Loucy (cell line): ENCODE results near the gene SOD3.

Experiments used
- H2AFZ ChIP-seq: fragments of 200-600 bp; sonication (generic); 2 replicates; pipeline ENCODE4 v1.6.0; 2016; ENCODE audit warnings: antibody characterized with exemption, mild to moderate bottlenecking, low read length, moderate library complexity
- H3F3A ChIP-seq: fragments of 200-600 bp; 2 replicates; pipeline ENCODE4 v1.6.0; 2016; ENCODE audit warnings: antibody characterized with exemption, low read depth, mild to moderate bottlenecking
- H3K27me3 ChIP-seq: fragments of 200-600 bp; sonication (generic); 2 replicates; pipeline ENCODE4 v1.6.1; 2014; ENCODE audit warnings: low read length, mild to moderate bottlenecking; ENCODE audit not compliant: insufficient read depth, poor library complexity, severe bottlenecking
- H3K36me3 ChIP-seq: fragments of 200-600 bp; sonication (generic); 2 replicates; pipeline ENCODE4 v1.6.1; 2016; ENCODE audit warnings: low read length; ENCODE audit not compliant: insufficient read depth
- H3K4me1 ChIP-seq: fragments of 200-600 bp; sonication (generic); 2 replicates; pipeline ENCODE4 v1.5.1; 2014; ENCODE audit warnings: low read length, mild to moderate bottlenecking; ENCODE audit not compliant: insufficient read depth, poor library complexity, severe bottlenecking
- H3K4me2 ChIP-seq: fragments of 200-600 bp; sonication (generic); 2 replicates; pipeline ENCODE4 v1.6.0; 2014; ENCODE audit warnings: antibody characterized with exemption, low read length, low read depth, mild to moderate bottlenecking; ENCODE audit not compliant: poor library complexity, severe bottlenecking
- H3K4me3 ChIP-seq: fragments of 200-600 bp; sonication (generic); 2 replicates; pipeline ENCODE4 v1.5.1; 2014; ENCODE audit warnings: low read length, mild to moderate bottlenecking, mixed read lengths; ENCODE audit not compliant: poor library complexity, severe bottlenecking
- H3K79me2 ChIP-seq: fragments of 200-600 bp; sonication (generic); 2 replicates; pipeline ENCODE4 v1.6.1; 2014; ENCODE audit warnings: low read length; ENCODE audit not compliant: insufficient read depth
- H3K9ac ChIP-seq: fragments of 200-600 bp; sonication (generic); 2 replicates; pipeline ENCODE4 v1.6.0; 2014; ENCODE audit warnings: mild to moderate bottlenecking, low read depth, low read length, moderate library complexity; ENCODE audit not compliant: poor library complexity, severe bottlenecking
- H3K9me2 ChIP-seq: fragments of 200-600 bp; sonication (generic); replicated peaks from 2 replicates; pipeline ENCODE4 v1.6.1; 2016; ENCODE audit warnings: low read depth, low read length, mixed read lengths
- H3K9me3 ChIP-seq: fragments of 200-600 bp; sonication (generic); 2 replicates; pipeline ENCODE4 v1.6.1; 2014; ENCODE audit warnings: mild to moderate bottlenecking, antibody characterized with exemption, low read length, low read depth; ENCODE audit not compliant: insufficient read depth
- H4K20me1 ChIP-seq: fragments of 200-600 bp; sonication (generic); 2 replicates; pipeline ENCODE4 v1.6.0; 2014; ENCODE audit warnings: antibody characterized with exemption, low read length, mild to moderate bottlenecking; ENCODE audit not compliant: insufficient read depth, poor library complexity, severe bottlenecking
- EZH2phosphoT487 ChIP-seq: fragments of 200-600 bp; IDR thresholded peaks from 2 replicates; pipeline ENCODE4 v1.6.1; 2018; ENCODE audit warnings: antibody characterized with exemption, mild to moderate bottlenecking, moderate library complexity, borderline replicate concordance
- TF ChIP-seq, protein P1 (sequence below): fragments of 200-600 bp; sonication (generic); conservative IDR thresholded peaks from 2 replicates; pipeline ENCODE4 v1.5.1; 2014; ENCODE audit warnings: mild to moderate bottlenecking, antibody characterized with exemption, low read length

Gene SOD3

DNA sequence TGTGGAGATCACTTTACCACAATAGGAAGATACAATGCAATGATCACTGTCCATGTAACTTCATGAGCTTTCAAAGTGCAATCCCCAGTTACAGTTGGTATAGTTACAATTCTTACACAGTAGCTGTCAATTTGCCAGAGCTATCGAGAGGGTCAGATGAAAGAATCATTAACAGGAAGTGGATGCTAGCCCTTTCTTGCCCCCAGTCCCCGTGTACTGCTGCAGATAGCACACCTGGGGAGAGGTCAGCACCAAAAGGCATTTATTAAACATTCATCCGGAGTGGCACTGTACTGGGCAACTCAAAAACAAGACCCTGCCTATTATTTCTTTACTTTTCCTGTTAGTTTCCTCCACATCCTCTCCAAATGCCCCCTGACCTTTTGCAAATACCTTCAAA lies 47.7 kb downstream of the SOD3 start:
- TF ChIP-seq EZH2phosphoT487, result no peak
- TF ChIP-seq, protein P1, sequence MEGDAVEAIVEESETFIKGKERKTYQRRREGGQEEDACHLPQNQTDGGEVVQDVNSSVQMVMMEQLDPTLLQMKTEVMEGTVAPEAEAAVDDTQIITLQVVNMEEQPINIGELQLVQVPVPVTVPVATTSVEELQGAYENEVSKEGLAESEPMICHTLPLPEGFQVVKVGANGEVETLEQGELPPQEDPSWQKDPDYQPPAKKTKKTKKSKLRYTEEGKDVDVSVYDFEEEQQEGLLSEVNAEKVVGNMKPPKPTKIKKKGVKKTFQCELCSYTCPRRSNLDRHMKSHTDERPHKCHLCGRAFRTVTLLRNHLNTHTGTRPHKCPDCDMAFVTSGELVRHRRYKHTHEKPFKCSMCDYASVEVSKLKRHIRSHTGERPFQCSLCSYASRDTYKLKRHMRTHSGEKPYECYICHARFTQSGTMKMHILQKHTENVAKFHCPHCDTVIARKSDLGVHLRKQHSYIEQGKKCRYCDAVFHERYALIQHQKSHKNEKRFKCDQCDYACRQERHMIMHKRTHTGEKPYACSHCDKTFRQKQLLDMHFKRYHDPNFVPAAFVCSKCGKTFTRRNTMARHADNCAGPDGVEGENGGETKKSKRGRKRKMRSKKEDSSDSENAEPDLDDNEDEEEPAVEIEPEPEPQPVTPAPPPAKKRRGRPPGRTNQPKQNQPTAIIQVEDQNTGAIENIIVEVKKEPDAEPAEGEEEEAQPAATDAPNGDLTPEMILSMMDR, result no peak
- no peaks in the 10 kb centered on the region for H3K36me3 ChIP-seq
- H3K9ac ChIP-seq, result no peak overlapping the region
- no peaks in the 10 kb centered on the region for H4K20me1 ChIP-seq
- no peak overlapping the region for H2AFZ ChIP-seq
- H3K9me3 ChIP-seq, result no peaks in the 10 kb centered on the region; the same call in 1 of the 2 replicates
- H3K79me2 ChIP-seq, result no peaks in the 10 kb centered on the region
- H3K4me1 ChIP-seq, result no peaks in the 10 kb centered on the region
- H3K4me2 ChIP-seq, result no peak overlapping the region
- H3K27me3 ChIP-seq, result no peaks in the 10 kb centered on the region
- no peaks in the 10 kb centered on the region for H3F3A ChIP-seq
- no peaks in the 10 kb centered on the region for H3K9me2 ChIP-seq
- no peak overlapping the region for H3K4me3 ChIP-seq

DNA sequence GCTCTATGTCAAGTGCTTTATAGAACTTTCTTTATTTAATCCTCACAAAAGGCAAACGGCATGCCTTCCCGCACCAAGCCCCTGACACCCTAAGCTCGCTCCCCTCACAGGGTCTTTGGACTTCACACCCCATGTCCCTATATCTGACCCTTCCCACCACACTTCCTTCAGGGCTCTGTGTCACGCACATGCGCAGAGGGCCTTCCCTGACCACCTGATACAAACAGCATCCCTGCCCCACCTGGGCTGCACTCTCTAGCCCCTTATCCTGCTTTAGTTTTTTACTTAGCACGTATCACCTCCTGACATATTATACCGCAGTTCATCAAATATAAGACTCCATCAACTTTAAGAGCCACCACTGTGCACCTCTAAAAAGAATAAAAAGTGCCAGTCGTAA lies 49.8 kb downstream of the SOD3 start:
- TF ChIP-seq, protein P1, result no peak
- no peak for TF ChIP-seq EZH2phosphoT487
- Histone ChIP-seq H3K4me2 (no peak overlapping the region), H2AFZ (no peak overlapping the region), H3K4me1 (no peaks in the 10 kb centered on the region), H3K9ac (no peak overlapping the region), H3K27me3 (no peaks in the 10 kb centered on the region), H3K79me2 (no peaks in the 10 kb centered on the region), H3F3A (no peaks in the 10 kb centered on the region), H3K4me3 (no peak overlapping the region), H3K9me3 (no peaks in the 10 kb centered on the region; the same call in 1 of the 2 replicates), H3K9me2 (no peaks in the 10 kb centered on the region), H4K20me1 (no peaks in the 10 kb centered on the region), H3K36me3 (no peaks in the 10 kb centered on the region)

- no peak for TF ChIP-seq EZH2phosphoT487
- TF ChIP-seq, protein P1, result no peak
- H3K4me2 ChIP-seq, result no peak overlapping the region
- H3K36me3 ChIP-seq, result no peaks in the 10 kb centered on the region
- H2AFZ ChIP-seq, result no peak overlapping the region
- no peaks in the 10 kb centered on the region for H3K79me2 ChIP-seq
- no peak overlapping the region for H3K4me3 ChIP-seq
- H3K27me3 ChIP-seq, result no peaks in the 10 kb centered on the region
- H3K4me1 ChIP-seq, result no peaks in the 10 kb centered on the region
- no peaks in the 10 kb centered on the region for H4K20me1 ChIP-seq
- no peak overlapping the region for H3K9ac ChIP-seq
- no peaks in the 10 kb centered on the region for H3F3A ChIP-seq
- H3K9me2 ChIP-seq, result no peaks in the 10 kb centered on the region
- no peaks in the 10 kb centered on the region; the same call in 1 of the 2 replicates for H3K9me3 ChIP-seq
These were observed 50.5 kb downstream of the SOD3 start for GRCh38 chr4:24845902-24846301.
